NCI-H2107 treated with DMSO at 0.1 percent for 48 hours (cell line): Measurements from ENCODE around the gene ATG7.
"Not testable (repeated sequence)": the region's sequence is repeated elsewhere in the genome, so short reads cannot be mapped to it uniquely, and the experiment has no call there.

Source experiments
- DNase-seq: peaks from one replicate; lab custom pipeline; 2025; ENCODE audit not compliant: unreplicated experiment; lab: John Stamatoyannopoulos, UW

The ATG7 gene

GRCh38 chr3:11459186-11459824, 187.1 kb downstream of the ATG7 start:
- DNase-seq: no peak

- no peak for DNase-seq
Measured at GRCh38 chr3:11461226-11461625, 189.0 kb downstream of the ATG7 start.

- not testable (repeated sequence) for DNase-seq
Measured at GRCh38 chr3:11462673-11463072, 190.5 kb downstream of the ATG7 start.

GRCh38 chr3:11463591-11463990, 191.4 kb downstream of the ATG7 start:
- DNase-seq: no peak

- no peak for DNase-seq
Measured at GRCh38 chr3:11464356-11464755, 192.2 kb downstream of the ATG7 start.

- no peak for DNase-seq
Measured at GRCh38 chr3:11465744-11466616, 193.8 kb downstream of the ATG7 start.

GRCh38 chr3:11467875-11468274, 195.7 kb downstream of the ATG7 start:
- no peak for DNase-seq

GRCh38 chr3:11470031-11470853, 198.0 kb downstream of the ATG7 start:
- DNase-seq: no peak

GRCh38 chr3:11475324-11475723, 203.1 kb downstream of the ATG7 start:
- no peak for DNase-seq

GRCh38 chr3:11476735-11477144, 204.5 kb downstream of the ATG7 start:
- no peak for DNase-seq

- DNase-seq: no peak
Measured at GRCh38 chr3:11477407-11477911, 205.3 kb downstream of the ATG7 start.

- DNase-seq: no peak
Measured at GRCh38 chr3:11478167-11478566, 206.0 kb downstream of the ATG7 start.

GRCh38 chr3:11479221-11479620, 207.0 kb downstream of the ATG7 start:
- DNase-seq: no peak

- DNase-seq: no peak
Measured at GRCh38 chr3:11480663-11481298, 208.6 kb downstream of the ATG7 start.

GRCh38 chr3:11481556-11481955, 209.4 kb downstream of the ATG7 start:
- no peak for DNase-seq

GRCh38 chr3:11482021-11482420, 209.8 kb downstream of the ATG7 start:
- DNase-seq: no peak

GRCh38 chr3:11488356-11488755, 216.2 kb downstream of the ATG7 start:
- DNase-seq: not testable (repeated sequence)

GRCh38 chr3:11494131-11494916, 222.1 kb downstream of the ATG7 start:
- no peak for DNase-seq

- no peak for DNase-seq
Measured at GRCh38 chr3:11495948-11496557, 223.9 kb downstream of the ATG7 start.

GRCh38 chr3:11498177-11498576, 226.0 kb downstream of the ATG7 start:
- no peak for DNase-seq
